MCF 10A (cell line): Measurements from ENCODE around the gene TIGD1. TPM values are rescaled to one million over a fixed set of nuclear protein-coding genes. Genes with fewer than 3 reads are reported as not detected.

Experiments used
- BruUV-seq: library from RNA; stranded (reverse); fragments of 400-500 nt; replicated peaks from 2 replicates; lab custom pipeline; 2021; lab: Mats Ljungman, UMichigan
- CTCF ChIA-PET: fragments of 300-600 bp; sonication (Branson Sonifier 250); formaldehyde crosslinking; extraction: SDS; loops from one replicate; lab custom pipeline; 2021; ENCODE audit warnings: antibody characterized with exemption, inconsistent platforms; lab: Yijun Ruan, JAX
- POLR2A ChIA-PET: fragments of 300-600, 350-650 bp; sonication (Branson Sonifier 250); formaldehyde crosslinking; extraction: SDS; loops from one replicate; lab custom pipeline; 2020; ENCODE audit warnings: antibody characterized with exemption, inconsistent platforms; lab: Yijun Ruan, JAX
- DNase-seq: peaks from one replicate; pipeline ENCODE4 v3.0.0-alpha.2; 2018; ENCODE audit not compliant: unreplicated experiment
- H3K27ac Mint-ChIP-seq: one replicate; pipeline ENCODE4 v1.8.0; 2022; ENCODE audit warnings: mild to moderate bottlenecking, low read depth, mixed read lengths; ENCODE audit not compliant: unreplicated experiment
- H3K27me3 Mint-ChIP-seq: one replicate; pipeline ENCODE4 v1.8.0; 2022; ENCODE audit warnings: mixed read lengths; ENCODE audit not compliant: insufficient read depth, unreplicated experiment
- H3K36me3 Mint-ChIP-seq: one replicate; pipeline ENCODE4 v1.8.0; 2022; ENCODE audit warnings: mild to moderate bottlenecking, moderate library complexity, mixed read lengths; ENCODE audit not compliant: insufficient read depth, unreplicated experiment
- H3K4me1 Mint-ChIP-seq: one replicate; pipeline ENCODE4 v1.8.0; 2022; ENCODE audit warnings: mixed read lengths; ENCODE audit not compliant: insufficient read depth, unreplicated experiment
- H3K4me3 Mint-ChIP-seq: one replicate; pipeline ENCODE4 v1.8.0; 2022; ENCODE audit warnings: mild to moderate bottlenecking, moderate library complexity, mixed read lengths; ENCODE audit not compliant: unreplicated experiment
- H3K9me3 Mint-ChIP-seq: one replicate; pipeline ENCODE4 v1.8.0; 2022; ENCODE audit warnings: mixed read lengths; ENCODE audit not compliant: unreplicated experiment
- CTCF ChIP-seq: fragments of 200-600 bp; IDR thresholded peaks from one replicate; pipeline ENCODE4 v1.8.0; 2022; ENCODE audit warnings: antibody characterized with exemption, mild to moderate bottlenecking; ENCODE audit not compliant: unreplicated experiment
- intact Hi-C: fragments of 100-400 bp; cut with micrococcal nuclease; formaldehyde crosslinking; loops from 2 replicates; pipeline ENCODE4 v1.14.1; 2022
- total RNA-seq: library from RNA; stranded (reverse); gene quantifications from 2 replicates; pipeline ENCODE4 v1.2.3, GENCODE V29; 2022

The TIGD1 gene
- total RNA-seq, 1 experiment from 2014 or later, result 5.2 TPM

- Mint-ChIP-seq H3K36me3 (no peaks in the 10 kb centered on the region), H3K27me3 (no peaks in the 10 kb centered on the region), H3K4me1 (no peaks in the 10 kb centered on the region), H3K4me3 (no peak overlapping the region), H3K9me3 (no peaks in the 10 kb centered on the region), H3K27ac (no peak overlapping the region)
- no peak for TF ChIP-seq CTCF
- ChIA-PET CTCF (interaction anchor here (0.5 to 1.6 kb wide), 2 partner anchors 144 to 606 kb away, joined by 3 to 6 read pairs; no protein-coding TSS in a partner anchor), POLR2A (no interaction called here)
- BruUV-seq, result no TSS peak
- no peak for DNase-seq
- intact Hi-C loops, result no loop called here
Observed at GRCh38 chr2:232512602-232513001, 37.8 kb downstream of the TIGD1 start.

- no peak for DNase-seq
- POLR2A ChIA-PET, result no interaction called here
- no peaks in the 10 kb centered on the region for H3K27me3 Mint-ChIP-seq
- no peaks in the 10 kb centered on the region for H3K36me3 Mint-ChIP-seq
- H3K27ac Mint-ChIP-seq, result no peak overlapping the region
- no TSS peak for BruUV-seq
- H3K4me3 Mint-ChIP-seq, result no peak overlapping the region
- H3K4me1 Mint-ChIP-seq, result no peaks in the 10 kb centered on the region
- no peak for TF ChIP-seq CTCF
- intact Hi-C loops, result no loop called here
- CTCF ChIA-PET, result interaction anchor here (2.1 kb wide), 1 partner anchor 12 kb away, joined by 10 read pairs; no protein-coding TSS in a partner anchor
- no peaks in the 10 kb centered on the region for H3K9me3 Mint-ChIP-seq
Observed at GRCh38 chr2:232511336-232511890, 38.9 kb downstream of the TIGD1 start.

GRCh38 chr2:232508251-232508650 lies 42.1 kb downstream of the TIGD1 start:
- no peaks in the 10 kb centered on the region for H3K9me3 Mint-ChIP-seq
- intact Hi-C loops, result no loop called here
- no peaks in the 10 kb centered on the region for H3K36me3 Mint-ChIP-seq
- H3K27me3 Mint-ChIP-seq, result peaks cover 29% of the 10 kb centered on the region
- no peak for TF ChIP-seq CTCF
- BruUV-seq, result no TSS peak
- H3K4me1 Mint-ChIP-seq, result no peaks in the 10 kb centered on the region
- ChIA-PET CTCF (interaction anchor here (1.1 kb wide), 1 partner anchor 61 kb away, joined by 5 read pairs; no protein-coding TSS in a partner anchor), POLR2A (no interaction called here)
- no peak for DNase-seq
- no peak overlapping the region for H3K27ac Mint-ChIP-seq
- no peak overlapping the region for H3K4me3 Mint-ChIP-seq

- H3K9me3 Mint-ChIP-seq, result no peaks in the 10 kb centered on the region
- no peak overlapping the region for H3K4me3 Mint-ChIP-seq
- ChIA-PET POLR2A (no interaction called here), CTCF (no interaction called here)
- no peak overlapping the region for H3K27ac Mint-ChIP-seq
- H3K36me3 Mint-ChIP-seq, result no peaks in the 10 kb centered on the region
- intact Hi-C loops, result no loop called here
- BruUV-seq, result no TSS peak
- no peaks in the 10 kb centered on the region for H3K4me1 Mint-ChIP-seq
- peaks cover 30% of the 10 kb centered on the region for H3K27me3 Mint-ChIP-seq
- DNase-seq, result no peak
- no peak for TF ChIP-seq CTCF
Observed at GRCh38 chr2:232506709-232507108, 43.6 kb downstream of the TIGD1 start.
